HCT116 (cell line): ENCODE data around the gene EMC10. TPM values are rescaled to one million over a fixed set of nuclear protein-coding genes. Genes with fewer than 3 reads are reported as not detected.

Experiments
- ATAC-seq: fragments of 200-7000 bp; cut with Tn5 transposase; 2 replicates; pipeline ENCODE4 v1.9.1; 2020; ENCODE audit warnings: mild to moderate bottlenecking, moderate library complexity
- BruUV-seq: library from RNA; stranded (reverse); fragments of 400-500 nt; replicated peaks from 2 replicates; lab custom pipeline; 2021; lab: Mats Ljungman, UMichigan
- CTCF ChIA-PET: fragments of 300-600 bp; sonication (Branson Sonifier 250); formaldehyde crosslinking; loops from one replicate; lab custom pipeline; 2021; ENCODE audit warnings: antibody characterized with exemption; lab: Charles Lee
- POLR2A ChIA-PET: fragments of 300-600, 350-600 bp; sonication (Branson Sonifier 250); formaldehyde crosslinking; loops from one replicate; lab custom pipeline; 2021; ENCODE audit warnings: antibody characterized with exemption; lab: Charles Lee
- RAD21 ChIA-PET, 2 experiments: fragments of 300-600 bp; sonication (Branson Sonifier 250); formaldehyde crosslinking; loops; one replicate each; lab custom pipeline; 2023; ENCODE audit warnings: low total read pairs in 2 of 2; ENCODE audit not compliant: uncharacterized antibody in 2 of 2, unreplicated experiment in 2 of 2, low non-redundant PET in 1 of 2; lab: Charles Lee
- DNase-seq: peaks from one replicate; pipeline ENCODE4 v3.0.0-alpha.2; 2010; ENCODE audit warnings: low read depth, low spot score
- H2AFZ ChIP-seq: fragments of 200-600 bp; shearing (Covaris generic), sonication (generic); 2 replicates; pipeline ENCODE4 v1.6.1; 2017; ENCODE audit warnings: low read depth, mixed run types, mixed read lengths, antibody characterized with exemption, low read length; ENCODE audit not compliant: poor library complexity, severe bottlenecking
- H3K27ac ChIP-seq: 2 replicates; pipeline ENCODE4 v1.5.1; 2012; ENCODE audit warnings: low read depth, low read length
- H3K27me3 ChIP-seq: fragments of 200-600 bp; sonication (generic); 2 replicates; pipeline ENCODE4 v1.6.1; 2016; ENCODE audit warnings: mixed run types, low read length, mixed read lengths; ENCODE audit not compliant: insufficient read depth
- H3K36me3 ChIP-seq, 2 experiments: fragments of 200-500 bp in 1 of 2; fragments of 200-600 bp in 1 of 2; sonication (Bioruptor generic) in 1 of 2; sonication (generic) in 1 of 2; 2 replicates each; pipeline versions ENCODE4 v1.5.1 to v1.6.1; 2014 to 2016; ENCODE audit warnings: low read length in 2 of 2, inconsistent platforms in 1 of 2, mixed read lengths in 1 of 2, mixed run types in 1 of 2; ENCODE audit not compliant: insufficient read depth in 2 of 2, control insufficient read depth in 1 of 2
- H3K4me1 ChIP-seq, 2 experiments: fragments of 200-600 bp in 1 of 2; sonication (generic) in 1 of 2; 2 replicates each; pipeline versions ENCODE4 v1.5.1 to v1.6.1; 2012 to 2017; ENCODE audit warnings: low read length in 2 of 2, inconsistent platforms in 1 of 2, mild to moderate bottlenecking in 1 of 2, mixed read lengths in 1 of 2, mixed run types in 1 of 2, moderate library complexity in 1 of 2; ENCODE audit not compliant: insufficient read depth in 2 of 2, control insufficient read depth in 1 of 2
- H3K4me2 ChIP-seq: fragments of 200-600 bp; sonication (generic); 2 replicates; pipeline ENCODE4 v1.6.1; 2017; ENCODE audit warnings: mixed run types, low read length, mixed read lengths
- H3K4me3 ChIP-seq, 2 experiments: fragments of 200-600 bp in 1 of 2; sonication (generic) in 1 of 2; replicated peaks in 1 of 2; 2 replicates each; pipeline ENCODE4 v1.5.1; 2011 to 2016; ENCODE audit warnings: low read length in 2 of 2, control low read depth in 1 of 2, low read depth in 1 of 2, mild to moderate bottlenecking in 1 of 2, mixed read lengths in 1 of 2, mixed run types in 1 of 2
- H3K79me2 ChIP-seq: fragments of 200-600 bp; sonication (generic); 2 replicates; pipeline ENCODE4 v1.6.1; 2017; ENCODE audit warnings: mild to moderate bottlenecking, mixed run types, low read length, moderate library complexity, mixed read lengths; ENCODE audit not compliant: insufficient read depth
- H3K9ac ChIP-seq: fragments of 200-600 bp; sonication (generic); 2 replicates; pipeline ENCODE4 v1.6.1; 2016; ENCODE audit warnings: low read length, mixed read lengths
- H3K9me2 ChIP-seq: fragments of 200-600 bp; sonication (generic), shearing (Covaris generic); 2 replicates; pipeline ENCODE4 v1.6.1; 2017; ENCODE audit warnings: mixed run types, mild to moderate bottlenecking, moderate library complexity; ENCODE audit not compliant: insufficient read depth
- H3K9me3 ChIP-seq, 2 experiments: fragments of 200-500 bp in 1 of 2; fragments of 200-600 bp in 1 of 2; sonication (Bioruptor generic) in 1 of 2; sonication (generic) in 1 of 2; 2 replicates each; pipeline ENCODE4 v1.6.1; 2014 to 2017; ENCODE audit warnings: low read length in 2 of 2, mixed read lengths in 2 of 2, inconsistent platforms in 1 of 2, low read depth in 1 of 2, mild to moderate bottlenecking in 1 of 2, mixed run types in 1 of 2, moderate library complexity in 1 of 2; ENCODE audit not compliant: control insufficient read depth in 1 of 2, insufficient read depth in 1 of 2
- H4K20me1 ChIP-seq: fragments of 200-600 bp; sonication (generic), shearing (Covaris generic); 2 replicates; pipeline ENCODE4 v1.6.1; 2017; ENCODE audit warnings: mixed run types, mild to moderate bottlenecking, moderate library complexity; ENCODE audit not compliant: insufficient read depth
- CBX3 ChIP-seq: IDR thresholded peaks from 2 replicates; pipeline ENCODE4 v1.6.1; 2012; ENCODE audit warnings: low read depth
- FOSL1 ChIP-seq: IDR thresholded peaks from 2 replicates; pipeline ENCODE4 v1.6.1; 2012; ENCODE audit warnings: low read depth
- POLR2A ChIP-seq: IDR thresholded peaks from 2 replicates; pipeline ENCODE4 v1.7.0; 2011; ENCODE audit warnings: borderline replicate concordance; ENCODE audit not compliant: insufficient read depth, insufficient read length; ENCODE audit errors: extremely low read depth
- SIN3A ChIP-seq: IDR thresholded peaks from 2 replicates; pipeline ENCODE4 v1.6.1; 2012; ENCODE audit warnings: low read depth
- TCF7L2 ChIP-seq: IDR thresholded peaks from 2 replicates; pipeline ENCODE4 v1.7.0; 2011; ENCODE audit warnings: borderline replicate concordance, inconsistent platforms; ENCODE audit not compliant: insufficient read depth, insufficient read length; ENCODE audit errors: extremely low read depth
- ZFX ChIP-seq: fragments of 450-650 bp; IDR thresholded peaks from 2 replicates; pipeline ENCODE4 v1.6.1; 2017
- ZNF274 ChIP-seq: fragments of 200-500 bp; sonication (Bioruptor generic); IDR thresholded peaks from 2 replicates; pipeline ENCODE4 v1.6.1; 2014; ENCODE audit warnings: mild to moderate bottlenecking, low read depth, low read length, inconsistent platforms
- intact Hi-C: fragments of 100-400 bp; cut with micrococcal nuclease; formaldehyde crosslinking; loops from 2 replicates; pipeline ENCODE4 v1.10.0; 2022
- total RNA-seq: library from RNA; stranded (reverse); gene quantifications from one replicate; pipeline ENCODE4 v1.2.1, GENCODE V29; 2021; ENCODE audit not compliant: unreplicated experiment
- TF ChIP-seq, protein P1 (sequence below): IDR thresholded peaks from 2 replicates; pipeline ENCODE4 v1.6.1; 2011; ENCODE audit warnings: mild to moderate bottlenecking, low read length, moderate library complexity; ENCODE audit not compliant: insufficient replicate concordance; ENCODE audit errors: extremely low read depth
- TF ChIP-seq, protein P2 (sequence below): IDR thresholded peaks from 2 replicates; pipeline ENCODE4 v1.6.1; 2012

EMC10 gene
- total RNA-seq, 1 experiment from 2014 or later: 92.4 TPM

DNA sequence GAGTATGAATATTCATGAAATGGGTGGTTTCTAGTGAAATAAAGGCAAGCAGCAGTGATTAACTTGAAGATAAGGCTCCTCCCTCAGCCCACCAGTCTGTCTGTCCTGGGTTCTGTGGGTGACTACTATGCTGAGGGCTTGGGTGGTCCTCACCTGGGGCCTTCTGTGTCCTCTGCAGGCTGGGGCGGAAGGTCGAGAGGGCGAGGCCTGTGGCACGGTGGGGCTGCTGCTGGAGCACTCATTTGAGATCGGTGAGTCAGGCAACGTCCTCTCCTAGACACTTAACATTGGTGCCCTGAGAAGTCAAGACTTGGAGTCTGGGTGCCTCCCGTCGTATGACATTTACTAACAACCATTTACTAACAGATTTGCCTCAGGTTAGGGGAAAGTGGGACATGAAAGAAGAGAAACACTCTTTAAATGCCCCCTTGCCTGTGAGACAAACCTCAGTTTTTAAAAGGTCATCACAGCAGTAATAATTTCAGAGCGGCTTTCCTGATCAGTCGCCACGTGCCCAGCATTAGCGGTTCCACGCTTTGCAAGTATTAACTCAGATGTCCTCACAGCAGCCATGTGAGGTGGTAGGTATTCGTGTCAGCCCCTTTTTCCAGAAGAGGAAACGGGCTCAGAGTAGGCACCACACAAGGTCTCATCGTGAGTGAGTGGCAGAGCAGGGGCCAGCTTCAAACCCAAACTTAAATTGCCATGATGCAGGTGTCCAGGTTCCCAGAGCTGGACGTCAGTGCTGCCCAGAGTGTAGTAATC lies 1.6 kb downstream of the EMC10 start:
- Histone ChIP-seq H3K36me3 (peaks cover 12 to 29% of the 10 kb centered on the region in 2 experiments; a peak in 3 of 4 replicates), H3K27me3 (no peaks in the 10 kb centered on the region), H2AFZ (no peak overlapping the region), H3K79me2 (peaks cover 38% of the 10 kb centered on the region), H3K27ac (no peak overlapping the region), H3K4me2 (peak overlapping the region; percentile 97), H3K9ac (peak overlapping the region; percentile 92; the same call in 1 of the 2 replicates), H3K4me3 (peak overlapping the region; percentile 92 to 100), H4K20me1 (no peaks in the 10 kb centered on the region), H3K9me2 (no peaks in the 10 kb centered on the region), H3K9me3 (no peaks in the 10 kb centered on the region), H3K4me1 (peaks cover 9 to 21% of the 10 kb centered on the region in 2 experiments; a peak in 3 of 4 replicates)
- ChIA-PET CTCF (interaction anchor here (1.8 to 2.3 kb wide), 3 partner anchors 12 to 121 kb away, joined by 6 to 13 read pairs (median 10); no protein-coding TSS in a partner anchor), POLR2A (interaction anchor here (1.2 kb wide), 1 partner anchor 109 kb away, joined by 3 read pairs; no protein-coding TSS in a partner anchor), RAD21 (no interaction called here)
- TF ChIP-seq, protein P1, sequence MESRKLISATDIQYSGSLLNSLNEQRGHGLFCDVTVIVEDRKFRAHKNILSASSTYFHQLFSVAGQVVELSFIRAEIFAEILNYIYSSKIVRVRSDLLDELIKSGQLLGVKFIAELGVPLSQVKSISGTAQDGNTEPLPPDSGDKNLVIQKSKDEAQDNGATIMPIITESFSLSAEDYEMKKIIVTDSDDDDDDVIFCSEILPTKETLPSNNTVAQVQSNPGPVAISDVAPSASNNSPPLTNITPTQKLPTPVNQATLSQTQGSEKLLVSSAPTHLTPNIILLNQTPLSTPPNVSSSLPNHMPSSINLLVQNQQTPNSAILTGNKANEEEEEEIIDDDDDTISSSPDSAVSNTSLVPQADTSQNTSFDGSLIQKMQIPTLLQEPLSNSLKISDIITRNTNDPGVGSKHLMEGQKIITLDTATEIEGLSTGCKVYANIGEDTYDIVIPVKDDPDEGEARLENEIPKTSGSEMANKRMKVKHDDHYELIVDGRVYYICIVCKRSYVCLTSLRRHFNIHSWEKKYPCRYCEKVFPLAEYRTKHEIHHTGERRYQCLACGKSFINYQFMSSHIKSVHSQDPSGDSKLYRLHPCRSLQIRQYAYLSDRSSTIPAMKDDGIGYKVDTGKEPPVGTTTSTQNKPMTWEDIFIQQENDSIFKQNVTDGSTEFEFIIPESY: no peak
- TF ChIP-seq POLR2A: no peak
- TF ChIP-seq TCF7L2: no peak
- TF ChIP-seq, protein P2, sequence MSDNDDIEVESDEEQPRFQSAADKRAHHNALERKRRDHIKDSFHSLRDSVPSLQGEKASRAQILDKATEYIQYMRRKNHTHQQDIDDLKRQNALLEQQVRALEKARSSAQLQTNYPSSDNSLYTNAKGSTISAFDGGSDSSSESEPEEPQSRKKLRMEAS: no peak
- TF ChIP-seq CBX3: no peak
- TF ChIP-seq FOSL1: no peak
- TF ChIP-seq SIN3A: no peak
- TF ChIP-seq ZNF274: no peak
- no peak for TF ChIP-seq ZFX
- no TSS peak for BruUV-seq
- intact Hi-C loops: no loop called here
- DNase-seq (no peak), ATAC-seq (no peak)
